Hematopoietic multipotent progenitor cell treated with erythropoietin and hydrocortisone succinate and interleukin-3 and kit ligand, for 15 days (in vitro differentiated cells): Measurements from ENCODE around the gene RSPH6A.

Source experiments
- DNase-seq: peaks from one replicate; pipeline ENCODE4 v3.0.0-alpha.2; 2015; ENCODE audit warnings: low spot score

RSPH6A gene

DNA sequence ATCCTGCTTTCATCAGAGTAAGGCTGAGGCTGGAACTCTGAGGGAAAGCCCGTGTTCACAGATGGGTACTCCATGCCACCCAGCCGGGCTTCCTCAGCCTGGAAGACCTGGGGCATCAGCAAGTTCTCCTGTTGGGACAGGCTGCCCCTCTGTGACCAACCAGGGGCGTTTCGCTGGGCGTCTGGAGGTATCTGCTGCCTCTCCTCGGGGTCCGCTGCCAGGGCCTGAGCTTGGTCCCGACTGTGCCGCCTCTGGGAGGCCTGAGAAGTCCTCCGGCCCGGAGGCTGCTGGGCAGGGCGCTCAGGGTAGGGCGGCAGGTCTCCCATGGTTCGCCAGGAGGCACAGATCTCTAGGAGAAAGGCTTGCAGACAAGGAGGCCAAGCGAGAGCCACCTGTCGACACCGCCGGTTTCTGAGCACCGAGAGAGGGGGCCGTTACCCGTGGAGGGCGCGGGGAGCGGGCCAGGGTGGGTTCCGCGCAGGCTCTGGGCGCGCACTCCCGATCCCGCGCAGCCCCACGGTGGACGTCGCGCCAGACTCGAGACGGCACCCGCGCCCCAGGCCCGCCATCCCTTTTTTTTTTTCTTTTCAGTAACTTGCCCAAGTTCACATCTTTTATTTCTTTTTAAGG is at the start of gene RSPH6A:
RSPH6A (minus strand) TSS at position 458 of the 630 bp plus-strand sequence; CDS start at position 326, 132 bp downstream.
- DNase-seq, result no peak

DNA sequence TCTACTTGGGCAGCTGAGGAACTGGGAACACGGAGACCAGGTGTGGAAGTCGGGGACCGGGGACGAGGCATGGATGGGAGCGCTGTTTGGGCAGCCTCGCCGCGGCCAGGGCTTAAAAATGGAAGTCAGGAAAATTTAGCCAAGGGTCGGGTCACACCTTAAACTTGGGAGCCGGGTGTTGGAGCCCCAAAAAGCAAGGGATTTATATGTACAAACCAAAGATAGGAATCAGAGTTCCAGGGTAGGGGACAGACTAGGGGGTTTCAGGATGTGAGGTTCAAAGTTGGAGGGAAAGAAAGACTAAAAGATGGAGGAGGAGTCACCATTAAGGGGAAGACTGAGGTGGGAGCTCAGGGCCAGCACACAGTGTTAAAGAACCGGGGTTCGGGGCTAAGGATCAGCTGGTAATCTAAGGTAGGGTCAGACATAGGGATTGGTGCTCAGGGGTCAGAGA is 49.5 kb upstream of the RSPH6A start:
- DNase-seq, result no peak

DNA sequence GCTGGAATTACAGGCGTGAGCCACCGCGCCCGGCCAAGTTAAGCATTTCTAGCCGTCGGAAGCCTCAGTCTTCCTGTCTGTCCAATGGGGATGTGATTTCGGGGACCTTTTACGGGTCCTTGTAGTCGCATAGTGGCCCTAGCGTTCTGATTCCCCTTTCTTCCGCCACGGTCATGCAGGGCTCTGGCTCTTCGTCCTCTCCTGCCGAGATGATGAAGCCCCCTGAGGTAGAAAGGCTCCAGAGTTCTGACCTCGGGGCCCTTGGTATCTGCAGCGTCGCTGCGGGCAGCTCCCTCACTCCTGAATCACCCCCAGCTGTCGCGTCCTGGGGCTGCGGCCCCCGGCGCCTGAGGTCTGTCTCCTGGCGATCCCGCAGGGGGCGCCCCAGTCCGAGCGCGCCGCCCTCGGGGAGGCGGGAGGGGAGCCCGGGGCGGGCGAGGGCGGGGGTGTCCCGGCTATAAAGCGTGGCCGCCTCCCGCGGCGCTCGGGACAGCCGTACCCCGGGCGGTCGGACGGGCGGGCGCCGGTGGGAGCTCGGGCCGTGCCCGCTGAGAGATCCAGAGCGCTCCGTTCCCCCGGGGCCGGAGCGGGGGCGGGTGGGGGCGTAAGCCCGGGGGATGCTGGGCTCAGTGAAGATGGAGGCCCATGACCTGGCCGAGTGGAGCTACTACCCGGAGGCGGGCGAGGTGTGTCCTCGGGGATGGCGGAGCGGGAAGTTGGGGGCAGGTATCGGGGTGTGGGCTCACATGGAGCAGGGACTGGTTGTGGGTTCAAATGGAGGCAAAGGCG is 48.9 kb upstream of the RSPH6A start, which contains the start of gene FOXA3:
FOXA3 (plus strand) TSS at position 487 of the 789 bp plus-strand sequence; CDS start at position 618, 131 bp downstream.
- peak; percentile 23 for DNase-seq

DNA sequence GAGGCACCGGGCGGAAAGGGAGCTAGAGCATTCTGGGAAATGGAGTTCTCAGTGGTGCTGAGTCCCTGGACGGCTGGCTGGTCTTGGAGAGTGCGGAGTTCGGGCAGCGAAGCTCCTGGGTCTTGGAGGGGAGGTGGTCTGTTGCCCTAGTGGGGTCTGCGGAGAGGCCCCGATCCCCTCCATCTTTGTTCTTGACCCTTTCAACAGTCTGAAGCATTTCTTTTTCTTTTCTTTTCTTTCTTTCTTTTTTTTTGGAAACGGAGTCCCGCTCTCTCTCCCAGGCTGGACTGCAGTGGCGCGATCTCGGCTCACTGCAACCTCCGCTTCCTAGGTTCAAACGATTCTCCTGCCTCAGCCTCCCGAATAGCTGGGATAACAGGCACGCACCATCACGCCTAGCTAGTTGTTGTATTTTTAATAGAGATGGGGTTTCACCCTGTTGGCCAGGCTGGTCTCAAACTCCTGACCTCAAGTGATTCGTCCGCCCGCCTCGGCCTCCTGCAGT is 48.3 kb upstream of the RSPH6A start:
- no peak for DNase-seq

DNA sequence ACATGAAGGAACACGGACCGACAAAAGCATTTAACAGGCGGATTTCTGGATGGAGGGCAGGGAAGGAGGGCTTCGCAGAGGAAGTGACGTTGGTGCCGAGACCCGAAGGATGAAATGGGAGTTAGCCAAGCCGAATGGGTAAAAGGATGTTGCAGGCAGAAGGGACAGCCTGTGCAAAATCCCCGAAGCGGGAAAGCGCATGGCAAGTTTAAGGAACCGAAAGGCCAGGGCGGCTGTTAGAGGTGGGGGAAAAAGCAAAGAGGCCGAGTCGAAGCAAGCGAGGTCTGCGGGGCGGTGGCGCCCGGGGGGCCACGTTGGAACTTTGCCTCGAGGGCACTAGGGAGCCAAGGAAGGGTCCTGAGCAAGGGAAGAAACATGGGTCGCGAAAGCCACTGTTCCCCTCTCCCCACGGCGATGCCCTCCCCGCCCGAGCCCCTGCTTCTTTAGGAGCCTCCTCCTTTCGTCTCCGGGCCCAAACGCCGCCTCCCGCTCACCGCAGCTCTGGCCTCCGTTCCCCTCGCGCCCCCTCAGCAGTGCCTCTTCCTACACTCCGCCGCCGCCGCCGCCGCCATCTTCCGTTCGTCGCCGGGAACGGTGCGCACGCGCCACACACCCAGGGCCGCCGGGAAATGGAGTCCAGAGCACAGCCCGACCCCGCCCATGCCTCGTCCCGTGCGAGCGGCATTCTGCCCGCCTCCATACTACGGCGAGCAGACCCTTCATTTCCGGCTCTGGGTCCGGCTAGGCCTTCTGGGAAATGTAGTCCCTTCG is 47.6 kb upstream of the RSPH6A start, which contains the start of gene SYMPK:
SYMPK (minus strand) TSS at position 584 of the 771 bp plus-strand sequence. CDS start 8,652 bp downstream, outside the sequence.
- peak; percentile 99 for DNase-seq

DNA sequence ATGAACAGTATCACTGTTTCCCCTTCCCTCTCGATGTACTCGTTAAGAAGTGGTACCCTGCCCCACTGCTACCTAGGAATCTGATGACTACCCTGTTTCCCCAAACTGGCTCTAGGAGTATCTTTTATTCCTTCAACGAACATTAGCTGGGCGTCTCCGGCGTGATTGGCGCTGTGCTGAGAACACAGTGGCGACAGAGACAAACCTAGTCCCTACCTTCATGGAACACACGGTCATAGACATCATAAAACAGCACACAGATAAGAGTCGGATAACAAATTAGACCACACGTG is 47.1 kb upstream of the RSPH6A start:
- no peak for DNase-seq

DNA sequence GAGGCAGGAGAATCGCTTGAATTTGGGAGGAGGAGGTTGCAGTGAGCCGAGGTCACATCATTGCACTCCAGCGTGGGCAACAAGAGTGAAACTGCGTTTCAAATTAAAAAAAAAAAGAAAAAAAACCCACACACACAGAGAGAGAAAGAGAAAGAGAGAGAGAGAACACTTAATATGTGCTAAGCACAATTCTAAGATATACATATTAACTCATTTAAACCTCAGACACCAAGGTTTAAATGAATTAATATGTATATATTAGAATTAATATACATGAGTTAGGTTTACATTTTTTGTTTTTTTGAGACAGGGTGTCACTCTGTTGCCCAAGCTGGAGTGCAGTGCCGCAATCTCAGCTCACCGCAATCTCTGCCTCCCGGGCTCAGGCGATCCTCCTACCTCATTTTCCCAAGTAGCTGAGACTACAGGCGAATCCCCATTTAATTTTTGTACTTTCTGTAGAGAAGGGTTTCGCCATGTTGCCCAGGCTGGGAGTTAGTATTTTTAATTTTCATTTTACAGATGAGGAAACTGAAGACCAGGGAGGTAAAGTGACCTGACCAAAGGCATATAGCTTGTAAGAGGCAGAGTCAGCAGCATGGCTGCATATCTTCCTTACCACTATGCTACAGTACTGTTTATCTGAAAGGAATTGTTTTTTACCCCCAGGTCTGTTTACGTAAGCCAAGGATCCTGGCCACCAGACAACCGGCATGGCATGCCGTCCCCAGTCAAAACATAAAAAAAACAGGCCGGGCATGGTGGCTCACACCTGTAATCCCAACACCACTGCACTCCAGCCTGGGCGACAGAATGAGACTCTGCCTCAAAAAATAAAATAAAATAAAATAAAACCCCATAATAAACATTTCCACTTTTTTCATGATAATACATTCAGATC is 45.5 kb upstream of the RSPH6A start:
- no peak for DNase-seq

DNA sequence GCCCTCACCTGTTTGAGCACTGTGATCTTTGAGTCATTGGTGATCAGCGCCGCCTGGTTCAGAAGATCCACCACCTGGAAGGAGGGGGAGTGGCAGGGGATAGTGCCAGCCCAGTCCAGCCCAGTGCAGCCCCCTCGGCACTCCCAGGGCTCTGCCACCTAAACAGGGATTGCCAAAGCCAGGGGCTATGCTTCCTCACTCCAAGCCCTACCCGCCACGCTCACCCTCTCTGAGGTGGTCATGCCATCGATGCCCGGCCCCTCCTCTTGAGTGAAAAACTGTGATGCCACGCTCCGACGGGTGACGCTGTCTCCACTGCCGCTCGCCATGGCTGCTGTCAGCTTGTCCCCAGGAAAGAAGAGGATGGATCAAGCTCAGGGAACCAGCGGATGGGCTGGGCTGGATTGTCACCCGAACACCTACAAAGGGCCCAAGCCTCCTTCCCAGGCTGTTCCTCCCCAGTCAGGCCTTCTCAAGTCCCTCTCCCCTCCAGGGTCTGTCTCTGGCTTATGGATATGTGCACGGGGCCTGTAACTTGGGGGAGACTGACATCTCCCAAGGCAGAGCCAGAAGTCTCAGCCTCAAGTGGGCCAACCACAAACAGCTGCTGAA is 39.2 kb upstream of the RSPH6A start:
- no peak for DNase-seq

DNA sequence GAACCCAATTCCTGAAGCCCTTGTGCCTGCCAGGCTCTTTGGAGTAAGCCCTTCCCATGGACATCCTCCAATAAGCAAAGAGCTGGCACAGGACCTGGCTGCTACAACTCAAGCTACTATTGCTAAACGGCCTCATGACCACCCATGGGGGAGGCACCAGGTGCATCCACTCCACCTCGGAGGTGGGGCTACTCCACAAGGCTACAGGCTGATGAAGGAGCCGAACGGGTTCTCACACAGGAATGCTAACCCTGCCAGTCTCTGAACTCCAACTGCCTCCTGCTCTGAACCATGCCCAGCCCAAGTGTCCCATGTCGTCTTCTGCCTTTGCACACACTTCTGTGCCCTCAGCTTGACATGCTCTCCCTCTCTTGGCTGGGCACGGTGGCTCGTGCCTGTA is 37.9 kb upstream of the RSPH6A start:
- no peak for DNase-seq

DNA sequence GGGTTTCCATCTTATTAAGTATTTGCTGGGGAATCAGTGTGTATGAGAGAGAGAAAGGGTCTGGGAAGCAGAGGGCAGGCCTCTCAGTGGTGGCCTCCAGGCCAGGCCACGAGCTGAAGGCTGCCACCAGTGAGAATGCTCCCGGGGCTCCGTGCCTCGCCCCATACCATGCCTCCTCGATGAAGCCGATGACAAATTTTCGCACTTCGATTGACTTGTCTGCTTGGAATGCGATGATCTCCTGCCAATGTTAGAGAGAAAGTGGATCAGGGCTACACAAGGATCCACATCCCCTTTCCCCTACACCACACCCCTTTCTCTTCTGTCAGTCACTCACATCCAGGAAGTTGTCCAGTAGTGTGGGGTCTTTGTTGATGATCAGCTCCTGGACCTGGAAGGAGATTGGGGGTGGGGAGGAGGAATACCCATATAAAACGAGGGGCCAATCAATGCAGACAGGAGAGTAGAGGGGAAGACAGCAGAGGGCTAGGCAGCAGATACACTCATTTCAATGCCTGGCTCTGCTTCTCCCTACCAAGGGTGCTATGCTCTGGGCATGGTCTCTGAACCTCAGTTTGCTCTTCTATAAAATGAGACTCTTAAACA is 37.1 kb upstream of the RSPH6A start:
- no peak for DNase-seq

DNA sequence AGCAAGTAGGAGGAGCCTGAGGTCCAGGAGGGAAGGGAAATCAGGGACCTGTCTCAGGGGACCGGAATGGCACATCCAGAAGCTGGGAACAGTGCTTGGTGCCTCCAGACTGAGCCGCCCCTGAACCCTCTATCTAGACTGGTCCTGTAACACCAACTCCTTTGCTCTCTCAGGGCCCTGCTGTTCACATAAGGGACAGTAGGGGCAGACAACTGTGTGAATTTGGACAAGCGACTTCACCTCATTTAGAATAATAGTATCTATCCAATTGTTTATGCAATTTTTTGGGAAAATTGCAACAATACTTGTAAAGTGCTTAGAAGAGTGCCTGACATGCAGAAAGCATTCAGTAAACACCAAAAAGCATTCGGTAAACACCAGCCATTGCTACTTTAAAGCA is 33.8 kb upstream of the RSPH6A start:
- no peak for DNase-seq

DNA sequence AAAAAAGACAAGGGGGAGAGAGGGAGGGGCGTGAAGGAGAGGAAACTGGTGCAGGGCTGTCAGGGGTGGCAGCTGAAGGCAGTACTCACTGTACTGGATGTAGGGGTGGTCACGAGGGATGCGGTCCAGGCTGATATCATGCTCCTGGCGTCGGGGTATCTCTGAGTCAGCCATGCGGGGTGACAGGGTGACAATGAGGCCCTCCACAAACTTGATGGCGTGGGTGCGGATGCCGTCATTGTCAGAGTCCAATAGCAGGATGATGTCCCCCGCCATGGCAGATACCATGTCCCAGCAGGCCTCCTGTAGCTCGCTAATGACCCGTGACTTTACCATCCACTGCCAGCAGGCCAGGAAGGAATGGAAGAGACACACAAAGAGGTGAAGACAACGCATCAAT is 32.6 kb upstream of the RSPH6A start:
- DNase-seq, result no peak

DNA sequence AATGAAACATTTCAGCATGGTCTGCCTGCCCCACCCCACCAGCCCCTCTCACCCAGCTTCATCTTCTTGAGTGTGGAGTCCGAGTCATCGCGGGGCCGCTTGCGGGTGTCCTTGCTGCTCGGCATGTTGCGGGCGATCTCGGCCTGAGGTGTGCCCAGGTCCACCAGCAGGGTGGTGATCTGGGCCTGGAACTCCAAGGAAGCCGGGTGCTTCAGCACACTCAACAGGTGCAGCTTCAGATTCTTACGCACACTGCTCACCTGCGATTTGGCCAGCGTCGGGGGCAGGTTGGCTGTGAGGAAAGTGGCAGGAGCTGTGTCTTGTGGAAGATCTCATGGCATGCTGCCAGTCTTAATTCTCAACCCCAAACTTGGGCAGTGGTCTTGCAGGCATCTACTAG is 27.1 kb upstream of the RSPH6A start:
- no peak for DNase-seq

DNA sequence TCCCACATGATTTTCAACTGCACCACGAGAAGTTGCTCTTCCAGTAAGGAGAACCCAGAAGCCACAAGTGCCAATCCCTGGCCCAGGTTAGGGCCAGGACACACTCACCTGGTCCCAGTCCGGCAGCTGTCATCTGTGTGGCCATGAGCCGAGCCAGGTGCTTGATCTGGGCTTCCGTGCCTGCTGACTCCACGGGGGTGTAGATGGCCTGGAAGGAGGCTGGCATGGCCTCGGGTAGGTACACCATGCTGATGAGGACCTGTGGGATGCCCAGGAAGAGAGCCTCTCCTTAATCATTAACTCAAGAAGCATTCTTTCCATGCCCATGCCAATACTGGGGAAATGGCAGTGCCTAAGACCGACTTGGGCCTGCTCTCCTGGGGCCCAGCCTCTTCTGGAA is 19.9 kb upstream of the RSPH6A start:
- DNase-seq, result no peak

DNA sequence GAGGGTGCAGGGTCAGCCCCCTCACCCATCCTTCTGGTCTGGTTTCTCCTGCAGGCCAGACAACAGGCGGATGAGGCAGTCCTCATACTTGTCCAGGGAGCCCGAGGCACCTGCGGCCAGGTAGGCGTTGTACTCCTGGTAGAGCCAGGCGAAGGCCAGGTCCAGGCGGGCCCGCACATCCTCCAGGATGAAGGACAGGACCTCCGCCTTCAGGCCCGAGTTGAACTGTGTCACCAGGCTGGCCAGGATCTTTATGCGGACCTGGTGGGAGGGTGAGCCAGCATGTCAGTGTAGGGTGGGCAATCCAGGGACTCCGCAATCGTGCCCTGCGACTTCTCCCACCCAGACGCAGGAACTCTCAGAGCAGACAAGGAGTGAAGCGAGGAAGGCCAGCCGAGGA is 13.8 kb upstream of the RSPH6A start:
- DNase-seq, result no peak

DNA sequence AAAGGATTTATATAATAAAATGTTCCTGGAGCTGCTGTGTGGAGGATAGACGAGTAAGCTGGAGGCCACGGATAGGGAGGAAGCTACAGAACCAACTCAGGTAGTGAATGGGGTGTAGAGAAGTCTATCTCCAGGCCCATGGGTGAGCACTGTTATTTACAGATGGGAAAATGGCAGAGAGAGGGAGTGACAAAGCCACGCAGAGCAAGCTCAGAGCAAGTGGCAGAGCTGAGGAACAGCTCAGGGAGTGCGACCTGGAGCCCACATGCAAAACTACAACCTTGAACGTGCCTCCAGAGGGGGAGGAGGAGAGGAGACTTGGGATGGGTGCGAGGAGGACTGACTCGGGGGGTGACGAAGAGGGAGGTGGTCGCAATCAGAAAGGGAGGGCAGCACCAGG is 13.4 kb upstream of the RSPH6A start:
- no peak for DNase-seq

DNA sequence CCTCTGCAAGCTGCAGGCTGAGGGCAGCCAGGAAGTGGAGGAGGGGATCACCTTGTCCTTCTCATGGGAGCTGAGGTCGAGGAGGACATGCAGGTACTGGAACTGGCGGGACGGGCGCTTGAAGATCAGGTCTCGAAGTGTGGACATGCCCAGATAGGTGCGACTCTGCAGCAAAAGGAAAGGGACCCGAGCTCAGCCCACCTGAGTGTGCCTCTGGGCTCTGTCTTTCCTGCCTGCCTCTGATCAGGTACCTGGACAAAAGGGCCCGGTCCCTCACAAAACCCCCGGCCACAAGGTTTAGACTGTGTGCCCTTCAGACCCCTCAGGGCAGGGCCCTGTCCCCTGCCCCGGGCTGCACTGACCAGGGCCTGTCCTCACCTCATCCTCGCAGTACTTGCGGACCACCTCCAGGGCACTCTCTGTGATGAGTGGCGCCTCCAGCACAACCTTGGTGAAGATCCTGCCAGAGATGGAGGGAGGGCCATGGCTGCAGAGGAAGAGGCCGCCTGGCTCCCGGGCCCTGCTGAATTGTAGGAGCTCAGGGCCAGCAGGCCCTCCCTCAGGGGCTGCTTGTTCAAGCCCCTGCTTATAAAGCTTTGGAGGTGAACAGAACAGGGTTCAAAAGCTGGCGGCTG is 12.5 kb upstream of the RSPH6A start:
- no peak for DNase-seq

DNA sequence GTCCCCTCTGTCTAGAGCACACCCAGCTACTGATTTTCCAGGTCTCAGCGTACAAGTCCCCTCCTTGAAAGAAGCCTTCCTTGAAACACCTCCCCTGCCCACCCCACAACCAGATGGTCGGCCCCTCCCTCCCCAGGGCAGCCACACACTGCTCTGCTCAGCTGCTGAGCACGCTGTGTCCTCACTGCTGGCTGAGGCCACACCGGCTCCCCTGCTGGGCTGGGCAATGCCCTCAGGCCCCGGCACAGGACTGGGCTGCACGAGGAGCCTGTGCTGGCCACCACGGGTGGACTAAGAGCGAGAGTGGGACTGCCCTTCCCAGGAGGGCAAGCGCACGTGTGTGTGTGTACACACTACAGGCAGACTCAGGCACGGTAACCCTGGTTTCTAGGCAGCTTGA is 11.8 kb upstream of the RSPH6A start:
- DNase-seq, result no peak

DNA sequence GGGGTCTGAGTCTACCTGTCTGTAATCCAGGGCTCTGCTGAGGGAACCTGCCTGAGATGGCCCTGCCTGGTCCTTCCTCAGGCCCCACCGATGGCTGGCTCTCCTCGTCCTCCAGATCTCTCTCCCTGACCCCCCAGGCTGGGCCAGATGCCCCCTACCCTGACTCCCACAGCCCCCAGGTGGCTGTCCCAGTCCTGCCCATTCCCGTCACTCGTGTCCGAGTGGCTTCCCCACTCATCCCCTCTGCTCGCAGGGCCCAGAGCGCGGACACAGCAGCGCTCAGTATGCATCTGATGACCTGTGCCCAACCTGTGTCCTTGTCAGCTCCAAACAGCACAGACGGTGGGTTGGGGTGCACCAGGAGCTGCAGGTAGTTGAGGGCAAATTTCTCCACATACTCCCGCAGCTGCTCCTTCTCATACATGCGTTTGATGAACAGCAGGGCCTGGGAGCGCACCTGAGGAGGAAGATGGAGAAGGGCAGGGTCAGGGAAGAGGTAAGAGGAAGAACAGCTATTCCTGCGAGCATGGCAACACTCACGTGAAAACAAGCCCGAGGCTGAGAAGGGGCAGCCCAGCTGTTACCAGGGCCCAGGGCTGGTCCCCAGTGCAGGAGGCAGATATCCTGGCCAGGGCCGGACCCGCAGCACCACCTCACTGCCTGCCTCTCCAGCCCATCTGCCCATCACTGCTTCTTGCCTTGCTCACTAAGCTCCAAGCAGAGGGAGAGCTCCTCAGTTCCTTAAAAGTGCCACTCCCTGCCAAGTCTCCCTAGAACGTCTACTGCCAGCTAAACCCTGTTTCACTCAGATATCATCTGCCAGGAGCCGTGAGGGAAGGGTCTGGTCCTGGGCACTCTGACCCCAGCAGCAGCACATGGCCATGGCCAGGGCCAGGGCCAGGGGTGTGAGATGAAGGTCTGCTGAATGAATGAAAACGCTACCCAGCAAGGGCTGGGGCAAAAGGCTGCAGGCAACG is 11.1 kb upstream of the RSPH6A start:
- no peak for DNase-seq
